Loucy (cell line): ENCODE measurements around the gene GOLGA6L10.

Source experiments
- EZH2phosphoT487 ChIP-seq: fragments of 200-600 bp; IDR thresholded peaks from 2 replicates; pipeline ENCODE4 v1.6.1; 2018; ENCODE audit warnings: antibody characterized with exemption, mild to moderate bottlenecking, moderate library complexity, borderline replicate concordance
- TF ChIP-seq, protein P1 (sequence below): fragments of 200-600 bp; sonication (generic); conservative IDR thresholded peaks from 2 replicates; pipeline ENCODE4 v1.5.1; 2014; ENCODE audit warnings: mild to moderate bottlenecking, antibody characterized with exemption, low read length

DNA sequence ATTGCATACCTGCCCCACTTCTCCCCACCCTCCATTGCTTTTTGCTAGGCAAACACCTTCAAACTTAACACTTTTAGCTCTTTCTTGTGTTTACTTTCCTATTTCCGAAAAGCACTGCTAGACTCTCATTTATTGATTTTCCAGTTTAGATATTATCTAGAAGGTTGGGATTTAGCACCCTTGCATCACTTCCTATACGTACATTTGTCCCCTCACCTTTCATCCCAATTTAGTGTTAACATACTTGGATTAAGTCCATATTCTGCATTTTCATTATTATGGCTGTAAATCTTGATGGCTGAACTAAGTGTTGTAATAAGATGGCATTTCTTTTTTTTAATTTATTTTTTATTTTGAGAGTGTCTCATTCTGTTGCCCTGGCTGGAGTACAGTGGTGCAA, 39.5 kb downstream of the GOLGA6L10 start:
- TF ChIP-seq, protein P1, sequence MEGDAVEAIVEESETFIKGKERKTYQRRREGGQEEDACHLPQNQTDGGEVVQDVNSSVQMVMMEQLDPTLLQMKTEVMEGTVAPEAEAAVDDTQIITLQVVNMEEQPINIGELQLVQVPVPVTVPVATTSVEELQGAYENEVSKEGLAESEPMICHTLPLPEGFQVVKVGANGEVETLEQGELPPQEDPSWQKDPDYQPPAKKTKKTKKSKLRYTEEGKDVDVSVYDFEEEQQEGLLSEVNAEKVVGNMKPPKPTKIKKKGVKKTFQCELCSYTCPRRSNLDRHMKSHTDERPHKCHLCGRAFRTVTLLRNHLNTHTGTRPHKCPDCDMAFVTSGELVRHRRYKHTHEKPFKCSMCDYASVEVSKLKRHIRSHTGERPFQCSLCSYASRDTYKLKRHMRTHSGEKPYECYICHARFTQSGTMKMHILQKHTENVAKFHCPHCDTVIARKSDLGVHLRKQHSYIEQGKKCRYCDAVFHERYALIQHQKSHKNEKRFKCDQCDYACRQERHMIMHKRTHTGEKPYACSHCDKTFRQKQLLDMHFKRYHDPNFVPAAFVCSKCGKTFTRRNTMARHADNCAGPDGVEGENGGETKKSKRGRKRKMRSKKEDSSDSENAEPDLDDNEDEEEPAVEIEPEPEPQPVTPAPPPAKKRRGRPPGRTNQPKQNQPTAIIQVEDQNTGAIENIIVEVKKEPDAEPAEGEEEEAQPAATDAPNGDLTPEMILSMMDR: no peak
- TF ChIP-seq EZH2phosphoT487: no peak
